H1 (cell line): Measurements from ENCODE around the gene ZNF486. TPM values are rescaled to one million over a fixed set of nuclear protein-coding genes. Genes with fewer than 3 reads are reported as not detected.

Experiments
- ATF3 ChIP-seq: IDR thresholded peaks from 2 replicates; pipeline ENCODE4 v1.6.1; 2011; ENCODE audit warnings: low read depth, mild to moderate bottlenecking, low read length; ENCODE audit not compliant: insufficient read depth
- BACH1 ChIP-seq: IDR thresholded peaks from 2 replicates; pipeline ENCODE4 v1.6.1; 2012; ENCODE audit warnings: low read length, improper control_type of control experiment
- CHD1 ChIP-seq: IDR thresholded peaks from 2 replicates; pipeline ENCODE4 v1.6.1; 2012; ENCODE audit warnings: low read depth, low read length, improper control_type of control experiment
- EP300 ChIP-seq, 2 experiments: IDR thresholded peaks; 1 replicate in 1 of 2; 2 replicates in 1 of 2; pipeline ENCODE4 v1.6.1; 2011 to 2012; ENCODE audit warnings: low read depth in 2 of 2, low read length in 2 of 2, mild to moderate bottlenecking in 2 of 2, borderline replicate concordance in 1 of 2, inconsistent platforms in 1 of 2, moderate library complexity in 1 of 2
- KDM1A ChIP-seq: fragments of 200-600, 300-600 bp; sonication (generic); IDR thresholded peaks from 2 replicates; pipeline ENCODE4 v1.7.1; 2016; ENCODE audit warnings: mild to moderate bottlenecking, low read length, borderline replicate concordance
- KDM4A ChIP-seq: IDR thresholded peaks from one replicate; pipeline ENCODE4 v1.7.1; 2012; ENCODE audit warnings: low read depth, mild to moderate bottlenecking, moderate library complexity, low read length, inconsistent platforms; ENCODE audit not compliant: severe bottlenecking
- KDM5A ChIP-seq: fragments of 200-600 bp; IDR thresholded peaks from 2 replicates; pipeline ENCODE4 v1.7.1; 2012; ENCODE audit warnings: mild to moderate bottlenecking, low read length, inconsistent platforms, mixed read lengths
- POLR2A ChIP-seq, 2 experiments: IDR thresholded peaks; 1 replicate in 1 of 2; 2 replicates in 1 of 2; pipeline ENCODE4 v1.6.1; 2011; ENCODE audit warnings: low read depth in 2 of 2, low read length in 2 of 2, mild to moderate bottlenecking in 2 of 2; ENCODE audit errors: control extremely low read depth in 1 of 2
- RXRA ChIP-seq: IDR thresholded peaks from 2 replicates; pipeline ENCODE4 v1.6.1; 2011; ENCODE audit warnings: low read depth, mild to moderate bottlenecking, low read length, moderate library complexity; ENCODE audit not compliant: insufficient read depth
- SIX5 ChIP-seq: IDR thresholded peaks from 2 replicates; pipeline ENCODE4 v1.6.1; 2011; ENCODE audit warnings: mild to moderate bottlenecking, low read depth, low read length
- SP4 ChIP-seq: IDR thresholded peaks from 2 replicates; pipeline ENCODE4 v1.6.1; 2012; ENCODE audit warnings: low read length, inconsistent platforms
- SUZ12 ChIP-seq: fragments of 200-600 bp; sonication (generic); IDR thresholded peaks from 2 replicates; pipeline ENCODE4 v1.6.1; 2012; ENCODE audit warnings: mild to moderate bottlenecking, inconsistent platforms, low read length, moderate library complexity, mixed read lengths
- TBP ChIP-seq: IDR thresholded peaks from 2 replicates; pipeline ENCODE4 v1.6.1; 2011; ENCODE audit warnings: low read depth, low read length, improper control_type of control experiment
- YY1 ChIP-seq: IDR thresholded peaks from 2 replicates; pipeline ENCODE4 v1.6.1; 2011; ENCODE audit warnings: low read depth, mild to moderate bottlenecking, low read length
- polyA plus RNA-seq, 7 experiments: library from polyadenylated mRNA; depleted of rRNA in 3 of 7; stranded (reverse) in 5 of 7; unstranded in 2 of 7; fragments of >200 nt in 5 of 7; fragments of 200-250 nt in 2 of 7; gene quantifications; 1 replicate in 5 of 7; 2 replicates in 1 of 7; 4 replicates in 1 of 7; pipeline versions ENCODE4 v1.2.1 to v1.2.3, GENCODE V29; 2011 to 2013; ENCODE audit warnings: missing spikeins in 2 of 7, mixed read lengths in 2 of 7
- total RNA-seq: library from RNA; stranded (reverse); fragmentation: NEBNext Ultra II Directional; extraction: Animal tissue kit (Norgen Biotek cat#: 25700); gene quantifications from 2 replicates; pipeline ENCODE4 v1.2.1, GENCODE V29; 2021

Gene ZNF486
- total and polyA plus RNA-seq, 2 of the 8 experiments (the other 6 are each of a cell fraction or from before 2014, with no cell fraction given), result 10.7 to 23.4 TPM

- TF ChIP-seq ATF3, result no peak
- TF ChIP-seq CHD1, result no peak
- TF ChIP-seq BACH1, result no peak
- peak; percentile 94 for TF ChIP-seq TBP
- TF ChIP-seq KDM5A, result no peak
- no peak for TF ChIP-seq YY1
- no peak for TF ChIP-seq KDM1A
- TF ChIP-seq RXRA, result no peak
- no peak for TF ChIP-seq SUZ12
- no peak for TF ChIP-seq SIX5
- no peak for TF ChIP-seq EP300 (IDR thresholded peaks at IDR 0.05; ENCODE audit: borderline replicate concordance in 1 of 2, low read depth in 2 of 2, low read length in 2 of 2)
- TF ChIP-seq POLR2A (IDR thresholded peaks at IDR 0.05; ENCODE audit: control extremely low read depth in 1 of 2, low read depth in 2 of 2, low read length in 2 of 2), result peak; percentile 86 to 94
- TF ChIP-seq SP4, result no peak; the same call in 1 of the 2 replicates
- TF ChIP-seq KDM4A, result peak; percentile 37
Measured at GRCh38 chr19:20167020-20167644, at the start of gene ZNF486 (continued).
